Prostate gland (tissue), 2 donors: ENCODE measurements around the gene KRT86. TPM values are rescaled to one million over a fixed set of nuclear protein-coding genes. Genes with fewer than 3 reads are reported as not detected.
"Not testable (repeated sequence)": the region's sequence is repeated elsewhere in the genome, so short reads cannot be mapped to it uniquely, and the experiment has no call there.

Experiments used
- DNase-seq: peaks from one replicate; pipeline ENCODE4 v3.0.0-alpha.2; 2019; ENCODE audit warnings: low spot score
- H3K27ac ChIP-seq, 2 donors: fragments of 200-600 bp; sonication (generic); 2 replicates each; pipeline ENCODE4 v1.5.1; 2017 to 2019
- H3K27me3 ChIP-seq: fragments of 200-600 bp; sonication (generic); replicated peaks from 2 replicates; pipeline ENCODE4 v1.5.1; 2019; ENCODE audit not compliant: insufficient read depth
- H3K36me3 ChIP-seq, 2 donors: fragments of 200-600 bp; sonication (generic); 1 replicate in 1 of 2; 2 replicates in 1 of 2; pipeline versions ENCODE4 v1.5.1 to v1.8.1; 2017 to 2019
- H3K4me1 ChIP-seq: fragments of 200-600 bp; sonication (generic); replicated peaks from 2 replicates; pipeline ENCODE4 v1.5.1; 2019
- H3K4me3 ChIP-seq, 2 donors: fragments of 200-600 bp; sonication (generic); 2 replicates each; pipeline ENCODE4 v1.5.1; 2017 to 2019
- H3K9me3 ChIP-seq: fragments of 200-600 bp; sonication (generic); 2 replicates; pipeline ENCODE4 v1.5.1; 2017
- POLR2A ChIP-seq: fragments of 450-650 bp; IDR thresholded peaks from one replicate; pipeline ENCODE4 v1.6.1; 2016; ENCODE audit warnings: antibody characterized with exemption, mild to moderate bottlenecking
- POLR2AphosphoS5 ChIP-seq: sonication (generic); formaldehyde crosslinking; IDR thresholded peaks from one replicate; pipeline ENCODE4 v1.6.1; 2017; ENCODE audit warnings: antibody characterized with exemption
- WGBS: methylation state at CpG from one replicate; pipeline ENCODE4 v1.1.5; 2018; 5-methylcytosine and 5-hydroxymethylcytosine counted together
- intact Hi-C: fragments of 100-400 bp; cut with DNase I; formaldehyde crosslinking; loops from one replicate; pipeline ENCODE4 v1.14.2; 2022
- total RNA-seq, 2 donors: library from RNA; depleted of rRNA; stranded (reverse); fragments of >200 nt; gene quantifications; one replicate each; pipeline ENCODE4 v1.1.0, GENCODE V29; 2016
- TF ChIP-seq, protein P1 (sequence below), 4 experiments: fragments of 200-600 bp in 2 of 4; fragments of 450-650 bp in 2 of 4; sonication (generic) in 2 of 4; IDR thresholded peaks; 1 replicate in 3 of 4; 2 replicates in 1 of 4; pipeline ENCODE4 v1.5.1; 2016 to 2019; ENCODE audit warnings: antibody characterized with exemption in 4 of 4, mild to moderate bottlenecking in 2 of 4, moderate library complexity in 2 of 4

Gene KRT86
- total RNA-seq, 2 donors from 2014 or later = 0.27 to 0.85 TPM

DNA sequence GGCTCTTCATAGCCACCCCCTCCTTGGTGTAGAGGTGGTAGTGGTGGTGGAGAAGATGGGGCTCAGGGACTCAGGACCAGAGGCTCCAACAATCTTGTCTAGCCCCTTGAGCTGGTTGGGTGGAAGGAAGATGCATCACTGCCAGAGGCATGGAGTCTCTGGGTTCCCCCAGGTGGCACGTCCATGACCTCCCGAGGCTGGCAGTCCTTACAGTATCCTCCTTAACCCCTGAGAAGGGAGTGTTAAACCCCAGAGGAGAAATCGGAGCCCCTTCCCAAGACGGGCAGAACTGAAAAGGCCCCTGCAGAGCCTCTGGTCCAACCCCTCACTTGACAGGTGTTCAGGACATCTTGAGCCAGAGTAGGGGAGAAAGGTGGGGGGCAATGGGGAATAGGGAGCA is 37.6 kb downstream of the KRT86 start:
- Histone ChIP-seq H3K9me3 (no peaks in the 10 kb centered on the region), H3K27me3 (peaks cover 2% of the 10 kb centered on the region), H3K36me3 (no peaks in the 10 kb centered on the region), H3K4me3 (no peak overlapping the region), H3K4me1 (peaks cover 5% of the 10 kb centered on the region), H3K27ac (no peak overlapping the region)
- intact Hi-C loops = no loop called here
- TF ChIP-seq POLR2AphosphoS5 (no peak), POLR2A (no peak)
- TF ChIP-seq, protein P1, sequence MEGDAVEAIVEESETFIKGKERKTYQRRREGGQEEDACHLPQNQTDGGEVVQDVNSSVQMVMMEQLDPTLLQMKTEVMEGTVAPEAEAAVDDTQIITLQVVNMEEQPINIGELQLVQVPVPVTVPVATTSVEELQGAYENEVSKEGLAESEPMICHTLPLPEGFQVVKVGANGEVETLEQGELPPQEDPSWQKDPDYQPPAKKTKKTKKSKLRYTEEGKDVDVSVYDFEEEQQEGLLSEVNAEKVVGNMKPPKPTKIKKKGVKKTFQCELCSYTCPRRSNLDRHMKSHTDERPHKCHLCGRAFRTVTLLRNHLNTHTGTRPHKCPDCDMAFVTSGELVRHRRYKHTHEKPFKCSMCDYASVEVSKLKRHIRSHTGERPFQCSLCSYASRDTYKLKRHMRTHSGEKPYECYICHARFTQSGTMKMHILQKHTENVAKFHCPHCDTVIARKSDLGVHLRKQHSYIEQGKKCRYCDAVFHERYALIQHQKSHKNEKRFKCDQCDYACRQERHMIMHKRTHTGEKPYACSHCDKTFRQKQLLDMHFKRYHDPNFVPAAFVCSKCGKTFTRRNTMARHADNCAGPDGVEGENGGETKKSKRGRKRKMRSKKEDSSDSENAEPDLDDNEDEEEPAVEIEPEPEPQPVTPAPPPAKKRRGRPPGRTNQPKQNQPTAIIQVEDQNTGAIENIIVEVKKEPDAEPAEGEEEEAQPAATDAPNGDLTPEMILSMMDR (IDR thresholded peaks at IDR 0.05) = no peak
- no peak for DNase-seq
- 77% methylated on average over 4 of the region's 4 CpGs for WGBS

DNA sequence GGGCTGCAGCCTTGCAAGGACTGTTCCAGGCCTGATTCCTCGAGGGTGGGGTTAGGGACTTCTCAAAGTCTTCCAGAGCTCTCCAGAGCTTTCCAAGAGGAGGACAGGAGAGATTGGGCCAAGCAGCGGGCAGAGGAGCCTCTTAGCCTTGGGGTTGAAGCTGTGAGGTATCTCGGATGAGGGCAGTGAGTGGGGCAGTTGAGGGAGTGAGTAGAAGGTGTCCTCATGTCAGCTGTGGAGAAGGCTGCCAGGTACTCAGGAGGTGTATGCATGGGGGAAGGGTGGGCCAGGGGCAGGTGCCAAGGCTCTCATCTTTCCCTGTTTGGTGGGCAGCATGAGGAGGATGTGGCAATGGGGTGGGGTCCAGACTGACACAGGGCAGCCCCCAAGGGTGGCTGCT is 39.0 kb downstream of the KRT86 start:
- Histone ChIP-seq H3K36me3 (no peaks in the 10 kb centered on the region), H3K4me3 (no peak overlapping the region), H3K27me3 (no peaks in the 10 kb centered on the region), H3K4me1 (peaks cover 5% of the 10 kb centered on the region), H3K9me3 (no peaks in the 10 kb centered on the region), H3K27ac (no peak overlapping the region)
- WGBS = 84% methylated on average over 3 of the region's 3 CpGs
- DNase-seq = no peak
- intact Hi-C loops = no loop called here
- TF ChIP-seq POLR2A (no peak), POLR2AphosphoS5 (no peak)
- TF ChIP-seq, protein P1 (IDR thresholded peaks at IDR 0.05) = no peak

DNA sequence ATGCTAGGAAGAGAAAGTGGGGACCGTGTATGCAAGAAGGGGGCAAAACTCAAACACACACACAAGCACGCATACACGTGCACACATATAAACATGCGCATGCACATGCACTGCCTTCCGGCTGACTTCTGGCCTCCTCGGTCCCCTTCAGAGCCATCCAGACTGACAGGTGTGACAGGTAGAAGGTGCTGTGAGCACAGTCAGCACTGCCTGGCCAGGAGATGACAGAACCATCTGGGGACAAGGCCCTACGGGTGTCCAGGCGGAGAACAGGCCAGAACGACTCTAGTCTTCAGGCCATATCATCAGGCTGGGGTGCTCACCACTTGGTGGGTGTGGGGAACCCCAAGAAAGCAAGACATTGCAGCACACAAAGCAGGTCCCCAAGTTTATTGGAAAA is 39.5 kb downstream of the KRT86 start:
- H3K4me1 ChIP-seq = peaks cover 5% of the 10 kb centered on the region
- no peaks in the 10 kb centered on the region for H3K36me3 ChIP-seq
- H3K9me3 ChIP-seq = no peaks in the 10 kb centered on the region
- intact Hi-C loops = no loop called here
- H3K27ac ChIP-seq = no peak overlapping the region
- WGBS = 89% methylated on average over 8 of the region's 9 CpGs
- DNase-seq = no peak
- TF ChIP-seq POLR2AphosphoS5 (no peak), POLR2A (no peak)
- TF ChIP-seq, protein P1 (IDR thresholded peaks at IDR 0.05) = no peak
- no peak overlapping the region for H3K4me3 ChIP-seq
- no peaks in the 10 kb centered on the region for H3K27me3 ChIP-seq

DNA sequence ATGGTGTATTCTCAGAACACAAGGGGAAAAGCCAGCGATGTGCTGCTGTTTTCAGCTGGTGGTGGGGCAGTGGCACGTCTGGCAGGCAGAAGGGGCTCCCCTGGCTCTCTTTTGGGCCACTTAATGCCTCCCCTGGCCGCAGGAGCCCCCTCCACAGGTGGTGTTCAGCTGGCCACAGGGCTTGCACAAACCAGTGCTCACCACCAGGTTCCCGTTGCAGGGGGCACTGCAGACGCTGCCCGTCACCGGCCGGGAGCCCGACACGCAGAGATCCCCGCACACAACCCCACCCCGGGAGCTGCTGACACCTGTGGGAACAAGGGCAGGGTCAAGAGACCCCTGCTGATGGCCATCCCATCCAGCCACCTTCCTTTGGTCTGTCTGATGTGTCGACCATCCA is 40.1 kb downstream of the KRT86 start:
- Histone ChIP-seq H3K36me3 (no peaks in the 10 kb centered on the region), H3K9me3 (no peaks in the 10 kb centered on the region), H3K27ac (no peak overlapping the region), H3K4me1 (no peaks in the 10 kb centered on the region), H3K4me3 (no peak overlapping the region), H3K27me3 (no peaks in the 10 kb centered on the region)
- TF ChIP-seq POLR2A (no peak), POLR2AphosphoS5 (no peak)
- TF ChIP-seq, protein P1 (IDR thresholded peaks at IDR 0.05) = no peak
- WGBS = 82% methylated on average over 5 of the region's 13 CpGs
- no peak for DNase-seq
- intact Hi-C loops = no loop called here

DNA sequence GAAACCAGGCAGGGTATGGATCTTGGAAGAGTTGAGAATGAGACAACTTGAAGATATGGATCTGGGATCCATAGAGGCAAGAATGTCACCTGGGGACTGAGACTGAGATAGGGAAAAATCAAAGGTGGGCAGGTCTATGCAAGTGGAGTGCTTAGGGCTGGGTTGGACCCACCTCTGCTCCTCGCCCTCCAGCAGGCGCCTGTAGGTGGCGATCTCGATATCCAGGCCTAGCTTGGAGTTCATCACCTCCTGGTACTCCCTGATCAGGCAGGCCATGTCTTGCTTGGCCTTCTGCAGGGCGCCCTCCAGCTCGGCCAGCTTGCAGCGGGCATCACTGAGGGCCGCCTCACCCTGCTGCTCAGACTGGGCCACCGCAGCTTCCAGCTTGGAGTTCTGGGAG is 41.3 kb downstream of the KRT86 start:
- H3K27me3 ChIP-seq, H3K27ac ChIP-seq, H3K9me3 ChIP-seq, H3K4me3 ChIP-seq, intact Hi-C loops, DNase-seq, H3K4me1 ChIP-seq, H3K36me3 ChIP-seq: not testable (repeated sequence)
- 63% methylated on average over 8 of the region's 9 CpGs for WGBS
